HCT116 (cell line): ENCODE measurements around the gene UBTD1. TPM values are rescaled to one million over a fixed set of nuclear protein-coding genes. Genes with fewer than 3 reads are reported as not detected.

Experiments
- ATAC-seq: fragments of 200-7000 bp; cut with Tn5 transposase; 2 replicates; pipeline ENCODE4 v1.9.1; 2020; ENCODE audit warnings: mild to moderate bottlenecking, moderate library complexity
- BruUV-seq: library from RNA; stranded (reverse); fragments of 400-500 nt; replicated peaks from 2 replicates; lab custom pipeline; 2021; lab: Mats Ljungman, UMichigan
- CTCF ChIA-PET: fragments of 300-600 bp; sonication (Branson Sonifier 250); formaldehyde crosslinking; loops from one replicate; lab custom pipeline; 2021; ENCODE audit warnings: antibody characterized with exemption; lab: Charles Lee
- POLR2A ChIA-PET: fragments of 300-600, 350-600 bp; sonication (Branson Sonifier 250); formaldehyde crosslinking; loops from one replicate; lab custom pipeline; 2021; ENCODE audit warnings: antibody characterized with exemption; lab: Charles Lee
- RAD21 ChIA-PET, 2 experiments: fragments of 300-600 bp; sonication (Branson Sonifier 250); formaldehyde crosslinking; loops; one replicate each; lab custom pipeline; 2023; ENCODE audit warnings: low total read pairs in 2 of 2; ENCODE audit not compliant: uncharacterized antibody in 2 of 2, unreplicated experiment in 2 of 2, low non-redundant PET in 1 of 2; lab: Charles Lee
- DNase-seq: peaks from one replicate; pipeline ENCODE4 v3.0.0-alpha.2; 2010; ENCODE audit warnings: low read depth, low spot score
- H2AFZ ChIP-seq: fragments of 200-600 bp; shearing (Covaris generic), sonication (generic); 2 replicates; pipeline ENCODE4 v1.6.1; 2017; ENCODE audit warnings: low read depth, mixed run types, mixed read lengths, antibody characterized with exemption, low read length; ENCODE audit not compliant: poor library complexity, severe bottlenecking
- H3K27ac ChIP-seq: 2 replicates; pipeline ENCODE4 v1.5.1; 2012; ENCODE audit warnings: low read depth, low read length
- H3K27me3 ChIP-seq: fragments of 200-600 bp; sonication (generic); 2 replicates; pipeline ENCODE4 v1.6.1; 2016; ENCODE audit warnings: mixed run types, low read length, mixed read lengths; ENCODE audit not compliant: insufficient read depth
- H3K36me3 ChIP-seq, 2 experiments: fragments of 200-500 bp in 1 of 2; fragments of 200-600 bp in 1 of 2; sonication (Bioruptor generic) in 1 of 2; sonication (generic) in 1 of 2; 2 replicates each; pipeline versions ENCODE4 v1.5.1 to v1.6.1; 2014 to 2016; ENCODE audit warnings: low read length in 2 of 2, inconsistent platforms in 1 of 2, mixed read lengths in 1 of 2, mixed run types in 1 of 2; ENCODE audit not compliant: insufficient read depth in 2 of 2, control insufficient read depth in 1 of 2
- H3K4me1 ChIP-seq, 2 experiments: fragments of 200-600 bp in 1 of 2; sonication (generic) in 1 of 2; 2 replicates each; pipeline versions ENCODE4 v1.5.1 to v1.6.1; 2012 to 2017; ENCODE audit warnings: low read length in 2 of 2, inconsistent platforms in 1 of 2, mild to moderate bottlenecking in 1 of 2, mixed read lengths in 1 of 2, mixed run types in 1 of 2, moderate library complexity in 1 of 2; ENCODE audit not compliant: insufficient read depth in 2 of 2, control insufficient read depth in 1 of 2
- H3K4me2 ChIP-seq: fragments of 200-600 bp; sonication (generic); 2 replicates; pipeline ENCODE4 v1.6.1; 2017; ENCODE audit warnings: mixed run types, low read length, mixed read lengths
- H3K4me3 ChIP-seq, 2 experiments: fragments of 200-600 bp in 1 of 2; sonication (generic) in 1 of 2; replicated peaks in 1 of 2; 2 replicates each; pipeline ENCODE4 v1.5.1; 2011 to 2016; ENCODE audit warnings: low read length in 2 of 2, control low read depth in 1 of 2, low read depth in 1 of 2, mild to moderate bottlenecking in 1 of 2, mixed read lengths in 1 of 2, mixed run types in 1 of 2
- H3K79me2 ChIP-seq: fragments of 200-600 bp; sonication (generic); 2 replicates; pipeline ENCODE4 v1.6.1; 2017; ENCODE audit warnings: mild to moderate bottlenecking, mixed run types, low read length, moderate library complexity, mixed read lengths; ENCODE audit not compliant: insufficient read depth
- H3K9ac ChIP-seq: fragments of 200-600 bp; sonication (generic); 2 replicates; pipeline ENCODE4 v1.6.1; 2016; ENCODE audit warnings: low read length, mixed read lengths
- H3K9me2 ChIP-seq: fragments of 200-600 bp; sonication (generic), shearing (Covaris generic); 2 replicates; pipeline ENCODE4 v1.6.1; 2017; ENCODE audit warnings: mixed run types, mild to moderate bottlenecking, moderate library complexity; ENCODE audit not compliant: insufficient read depth
- H3K9me3 ChIP-seq, 2 experiments: fragments of 200-500 bp in 1 of 2; fragments of 200-600 bp in 1 of 2; sonication (Bioruptor generic) in 1 of 2; sonication (generic) in 1 of 2; 2 replicates each; pipeline ENCODE4 v1.6.1; 2014 to 2017; ENCODE audit warnings: low read length in 2 of 2, mixed read lengths in 2 of 2, inconsistent platforms in 1 of 2, low read depth in 1 of 2, mild to moderate bottlenecking in 1 of 2, mixed run types in 1 of 2, moderate library complexity in 1 of 2; ENCODE audit not compliant: control insufficient read depth in 1 of 2, insufficient read depth in 1 of 2
- H4K20me1 ChIP-seq: fragments of 200-600 bp; sonication (generic), shearing (Covaris generic); 2 replicates; pipeline ENCODE4 v1.6.1; 2017; ENCODE audit warnings: mixed run types, mild to moderate bottlenecking, moderate library complexity; ENCODE audit not compliant: insufficient read depth
- ATF3 ChIP-seq: IDR thresholded peaks from 2 replicates; pipeline ENCODE4 v1.6.1; 2012
- CTCF ChIP-seq, 3 experiments: fragments of 200-600 bp in 1 of 3; sonication (generic) in 1 of 3; IDR thresholded peaks in 2 of 3; conservative IDR thresholded peaks in 1 of 3; 2 replicates each; pipeline ENCODE4 v1.5.1; 2012 to 2017; ENCODE audit warnings: low read depth in 2 of 3, low read length in 2 of 3, antibody characterized with exemption in 1 of 3, borderline replicate concordance in 1 of 3, control low read depth in 1 of 3, mild to moderate bottlenecking in 1 of 3, mixed read lengths in 1 of 3, mixed run types in 1 of 3, moderate library complexity in 1 of 3; ENCODE audit not compliant: insufficient read depth in 1 of 3
- EGR1 ChIP-seq: IDR thresholded peaks from 2 replicates; pipeline ENCODE4 v1.6.1; 2012; ENCODE audit warnings: low read depth
- EZH2 ChIP-seq: fragments of 200-600 bp; sonication (generic); IDR thresholded peaks from 2 replicates; pipeline ENCODE4 v1.6.1; 2017; ENCODE audit warnings: antibody characterized with exemption, mixed run types
- JUND ChIP-seq: IDR thresholded peaks from 2 replicates; pipeline ENCODE4 v1.6.1; 2012
- MAX ChIP-seq: IDR thresholded peaks from 2 replicates; pipeline ENCODE4 v1.6.1; 2012
- POLR2A ChIP-seq: IDR thresholded peaks from 2 replicates; pipeline ENCODE4 v1.7.0; 2011; ENCODE audit warnings: borderline replicate concordance; ENCODE audit not compliant: insufficient read depth, insufficient read length; ENCODE audit errors: extremely low read depth
- RAD21 ChIP-seq: IDR thresholded peaks from 2 replicates; pipeline ENCODE4 v1.6.1; 2012; ENCODE audit warnings: low read depth, mild to moderate bottlenecking
- REST ChIP-seq: IDR thresholded peaks from 2 replicates; pipeline ENCODE4 v1.6.1; 2012; ENCODE audit warnings: low read depth
- SIN3A ChIP-seq: IDR thresholded peaks from 2 replicates; pipeline ENCODE4 v1.6.1; 2012; ENCODE audit warnings: low read depth
- SP1 ChIP-seq: IDR thresholded peaks from 2 replicates; pipeline ENCODE4 v1.6.1; 2012; ENCODE audit warnings: low read depth
- SRF ChIP-seq: IDR thresholded peaks from 2 replicates; pipeline ENCODE4 v1.6.1; 2012; ENCODE audit warnings: low read depth
- YY1 ChIP-seq: IDR thresholded peaks from 2 replicates; pipeline ENCODE4 v1.6.1; 2011; ENCODE audit warnings: low read length, low read depth, moderate library complexity, mild to moderate bottlenecking; ENCODE audit not compliant: insufficient replicate concordance; ENCODE audit errors: extremely low read depth
- ZBTB33 ChIP-seq: IDR thresholded peaks from 2 replicates; pipeline ENCODE4 v1.6.1; 2011; ENCODE audit warnings: mild to moderate bottlenecking, low read length, moderate library complexity; ENCODE audit not compliant: insufficient replicate concordance; ENCODE audit errors: extremely low read depth
- ZFX ChIP-seq: fragments of 450-650 bp; IDR thresholded peaks from 2 replicates; pipeline ENCODE4 v1.6.1; 2017
- intact Hi-C: fragments of 100-400 bp; cut with micrococcal nuclease; formaldehyde crosslinking; loops from 2 replicates; pipeline ENCODE4 v1.10.0; 2022
- total RNA-seq: library from RNA; stranded (reverse); gene quantifications from one replicate; pipeline ENCODE4 v1.2.1, GENCODE V29; 2021; ENCODE audit not compliant: unreplicated experiment

Gene UBTD1
- total RNA-seq, 1 experiment from 2014 or later: 12.8 TPM

GRCh38 chr10:97481071-97481470, 17.7 kb upstream of the UBTD1 start:
- intact Hi-C loops: no loop called here
- no peak overlapping the region for H3K27ac ChIP-seq
- H3K4me3 ChIP-seq: no peak overlapping the region
- H3K9ac ChIP-seq: no peak overlapping the region
- RAD21 ChIA-PET: no interaction called here
- H3K79me2 ChIP-seq: peaks cover 47% of the 10 kb centered on the region
- no TSS peak for BruUV-seq
- no peak overlapping the region for H3K4me2 ChIP-seq
- CTCF ChIA-PET: no interaction called here
- H3K36me3 ChIP-seq: peaks cover 40 to 41% of the 10 kb centered on the region in 2 experiments
- no peaks in the 10 kb centered on the region for H3K9me3 ChIP-seq
- H4K20me1 ChIP-seq: no peaks in the 10 kb centered on the region; the same call in 1 of the 2 replicates
- H2AFZ ChIP-seq: no peak overlapping the region
- POLR2A ChIA-PET: no interaction called here
- H3K9me2 ChIP-seq: no peaks in the 10 kb centered on the region
- TF ChIP-seq POLR2A (no peak), SP1 (no peak), MAX (no peak), ATF3 (no peak), SIN3A (no peak), YY1 (no peak), EZH2 (no peak), ZBTB33 (no peak), RAD21 (no peak), ZFX (no peak), JUND (no peak), SRF (no peak), EGR1 (no peak), CTCF (IDR thresholded peaks at IDR 0.05 in 2 of 3, conservative IDR thresholded peaks at IDR 0.05 in 1 of 3; ENCODE audit: borderline replicate concordance in 1 of 3, insufficient read depth in 1 of 3, low read depth in 2 of 3, low read length in 2 of 3) (no peak), REST (no peak)
- no peaks in the 10 kb centered on the region; a peak in 1 of 4 replicates for H3K4me1 ChIP-seq
- no peaks in the 10 kb centered on the region for H3K27me3 ChIP-seq
- DNase-seq: no peak
- ATAC-seq: no peak
